ENCODE results near the gene MEX3D.

DNA sequence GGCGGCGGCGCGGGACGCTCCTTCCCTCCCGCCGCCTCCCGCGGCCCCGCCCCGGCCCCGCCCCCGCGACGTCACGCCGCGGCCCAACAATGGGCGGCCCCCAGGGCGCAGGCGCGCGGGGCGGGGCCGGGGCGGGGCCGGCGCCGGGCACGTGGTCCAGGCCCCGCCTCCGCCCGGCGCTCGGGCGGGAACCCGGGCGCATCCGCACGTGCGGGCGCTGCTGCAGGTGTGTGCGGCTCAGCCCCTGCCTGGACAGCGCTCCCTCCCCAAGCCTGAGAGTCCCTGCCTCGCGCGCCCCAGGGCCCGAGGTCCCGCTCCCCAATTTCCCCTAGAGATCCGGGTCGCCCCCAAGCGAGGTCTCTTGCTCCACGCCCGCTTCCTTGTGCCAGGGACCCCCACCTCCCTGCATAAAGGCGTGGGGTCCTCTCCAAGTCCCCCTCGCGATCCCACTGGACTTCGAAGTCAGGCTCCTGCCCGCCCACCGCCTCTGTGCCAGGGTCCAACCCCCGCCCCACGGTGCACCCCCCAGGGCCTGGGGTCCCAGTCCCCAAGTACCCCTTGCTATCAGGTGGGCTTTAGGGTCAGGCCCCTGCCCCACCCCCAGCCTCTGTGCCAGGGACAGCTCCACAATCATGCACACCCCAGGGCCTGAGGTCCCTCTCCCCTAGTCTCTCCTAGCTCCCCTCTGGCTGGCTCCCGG lies at the start of gene MEX3D:
- TF ChIP-seq, protein P1, sequence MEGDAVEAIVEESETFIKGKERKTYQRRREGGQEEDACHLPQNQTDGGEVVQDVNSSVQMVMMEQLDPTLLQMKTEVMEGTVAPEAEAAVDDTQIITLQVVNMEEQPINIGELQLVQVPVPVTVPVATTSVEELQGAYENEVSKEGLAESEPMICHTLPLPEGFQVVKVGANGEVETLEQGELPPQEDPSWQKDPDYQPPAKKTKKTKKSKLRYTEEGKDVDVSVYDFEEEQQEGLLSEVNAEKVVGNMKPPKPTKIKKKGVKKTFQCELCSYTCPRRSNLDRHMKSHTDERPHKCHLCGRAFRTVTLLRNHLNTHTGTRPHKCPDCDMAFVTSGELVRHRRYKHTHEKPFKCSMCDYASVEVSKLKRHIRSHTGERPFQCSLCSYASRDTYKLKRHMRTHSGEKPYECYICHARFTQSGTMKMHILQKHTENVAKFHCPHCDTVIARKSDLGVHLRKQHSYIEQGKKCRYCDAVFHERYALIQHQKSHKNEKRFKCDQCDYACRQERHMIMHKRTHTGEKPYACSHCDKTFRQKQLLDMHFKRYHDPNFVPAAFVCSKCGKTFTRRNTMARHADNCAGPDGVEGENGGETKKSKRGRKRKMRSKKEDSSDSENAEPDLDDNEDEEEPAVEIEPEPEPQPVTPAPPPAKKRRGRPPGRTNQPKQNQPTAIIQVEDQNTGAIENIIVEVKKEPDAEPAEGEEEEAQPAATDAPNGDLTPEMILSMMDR (IDR thresholded peaks at IDR 0.05) = no peak
- TF ChIP-seq POLR2A (IDR thresholded peaks at IDR 0.05) = no peak

All from body of pancreas (tissue), 4 donors.